Right lobe of liver (tissue), 4 donors: ENCODE data around the gene SLC66A3.

Experiments used
- CTCF ChIP-seq, 4 donors: fragments of 200-600 bp in 3 of 4; fragments of 450-650 bp in 1 of 4; IDR thresholded peaks; one replicate each; pipeline versions ENCODE4 v1.5.1 to v1.8.0; 2016 to 2022; ENCODE audit warnings: antibody characterized with exemption in 4 of 4, mild to moderate bottlenecking in 2 of 4
- POLR2A ChIP-seq: fragments of 450-650 bp; IDR thresholded peaks from one replicate; pipeline ENCODE4 v1.6.1; 2017; ENCODE audit warnings: antibody characterized with exemption, mild to moderate bottlenecking
- donor health status: DM: no; HTN: no; CAD: no.
- donor health status: DM: no; HTN: no; CAD: no.
- donor health status: DM: no; HTN: yes; CAD: no.

DNA sequence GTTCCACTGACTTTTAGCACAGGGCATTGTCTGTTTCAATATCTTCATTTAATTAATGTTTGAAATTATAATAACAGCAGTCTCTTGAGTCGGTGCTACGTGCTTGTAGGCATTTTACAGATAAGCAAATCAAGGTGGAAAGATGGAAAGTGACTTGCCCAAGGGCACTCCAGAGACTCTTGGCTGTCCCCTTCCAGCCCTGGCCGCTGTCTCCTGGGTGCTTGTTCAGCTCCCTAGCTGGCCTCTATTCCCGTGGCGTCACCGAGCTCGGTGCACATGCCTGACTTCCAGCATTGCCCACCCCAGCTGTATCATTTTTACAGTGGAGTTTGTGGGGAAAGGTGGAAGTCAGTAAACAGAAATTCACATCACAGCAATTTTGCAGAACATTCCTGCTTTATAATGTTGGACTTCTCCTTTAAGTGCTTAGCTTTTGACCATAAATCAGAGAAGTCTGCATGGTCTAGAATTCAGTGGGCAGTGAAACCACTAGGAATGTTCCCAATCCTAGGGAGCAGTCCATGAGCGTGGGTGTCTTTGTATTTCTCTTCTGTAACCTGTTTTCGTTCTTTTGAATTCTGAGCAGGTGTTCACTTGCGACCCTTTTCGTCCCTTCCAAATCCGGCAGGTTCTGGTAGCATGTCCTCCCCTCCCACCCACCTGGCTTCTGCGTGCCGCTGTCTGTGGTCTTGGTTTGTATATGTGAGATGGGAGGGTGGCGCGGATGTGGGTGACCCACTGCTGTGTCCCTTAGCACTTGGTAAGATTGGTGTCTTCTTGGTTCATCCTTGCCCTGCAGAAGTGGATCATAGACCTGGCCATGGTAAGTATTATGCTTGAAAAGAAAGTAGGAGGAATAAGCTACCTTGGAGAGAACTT is 8.4 kb downstream of the SLC66A3 start:
- TF ChIP-seq CTCF (IDR thresholded peaks at IDR 0.05) (no peak), POLR2A (no peak)
